Measurements from ENCODE around the gene CDC20B. TPM values are rescaled to one million over a fixed set of nuclear protein-coding genes. Genes with fewer than 3 reads are reported as not detected.
"Not testable (repeated sequence)": the region's sequence is repeated elsewhere in the genome, so short reads cannot be mapped to it uniquely, and the experiment has no call there.

Gene CDC20B
- polyA plus RNA-seq, 10 donors: 0.08 to 0.13 (median 0.10) TPM; not detected in 6

DNA sequence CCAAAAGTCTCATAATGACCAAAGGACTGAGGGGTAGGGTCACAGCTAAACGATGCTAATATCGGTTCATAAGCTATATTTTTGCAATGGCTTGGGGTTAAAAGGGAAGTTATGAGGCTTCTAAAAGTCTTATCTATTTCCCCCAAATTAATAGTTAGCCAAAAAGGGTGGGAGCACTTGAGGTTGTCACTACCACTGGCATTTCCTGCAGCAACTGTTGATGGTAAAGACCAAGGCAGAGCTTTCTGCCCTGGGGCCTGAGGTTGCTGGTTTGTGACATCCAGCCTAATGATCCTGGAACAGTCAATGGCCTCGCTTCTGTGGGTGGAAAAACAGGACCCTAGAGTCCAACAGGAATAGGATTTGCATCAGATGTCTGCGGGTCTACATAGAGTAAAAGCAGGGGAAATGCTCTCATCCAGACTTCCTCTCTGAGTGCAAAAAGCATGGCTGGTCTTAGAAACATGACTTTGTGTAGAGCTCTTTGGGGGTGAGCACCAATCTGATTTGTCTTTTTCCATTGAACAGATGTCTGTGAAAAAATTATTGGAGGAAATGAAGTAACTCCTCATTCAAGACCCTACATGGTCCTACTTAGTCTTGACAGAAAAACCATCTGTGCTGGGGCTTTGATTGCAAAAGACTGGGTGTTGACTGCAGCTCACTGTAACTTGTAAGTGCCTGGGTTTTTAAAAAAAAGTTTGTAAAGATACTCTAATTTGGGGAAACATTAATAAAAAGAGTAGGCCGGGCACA, 67.9 kb downstream of the CDC20B start:
- DNase-seq: no peak

DNA sequence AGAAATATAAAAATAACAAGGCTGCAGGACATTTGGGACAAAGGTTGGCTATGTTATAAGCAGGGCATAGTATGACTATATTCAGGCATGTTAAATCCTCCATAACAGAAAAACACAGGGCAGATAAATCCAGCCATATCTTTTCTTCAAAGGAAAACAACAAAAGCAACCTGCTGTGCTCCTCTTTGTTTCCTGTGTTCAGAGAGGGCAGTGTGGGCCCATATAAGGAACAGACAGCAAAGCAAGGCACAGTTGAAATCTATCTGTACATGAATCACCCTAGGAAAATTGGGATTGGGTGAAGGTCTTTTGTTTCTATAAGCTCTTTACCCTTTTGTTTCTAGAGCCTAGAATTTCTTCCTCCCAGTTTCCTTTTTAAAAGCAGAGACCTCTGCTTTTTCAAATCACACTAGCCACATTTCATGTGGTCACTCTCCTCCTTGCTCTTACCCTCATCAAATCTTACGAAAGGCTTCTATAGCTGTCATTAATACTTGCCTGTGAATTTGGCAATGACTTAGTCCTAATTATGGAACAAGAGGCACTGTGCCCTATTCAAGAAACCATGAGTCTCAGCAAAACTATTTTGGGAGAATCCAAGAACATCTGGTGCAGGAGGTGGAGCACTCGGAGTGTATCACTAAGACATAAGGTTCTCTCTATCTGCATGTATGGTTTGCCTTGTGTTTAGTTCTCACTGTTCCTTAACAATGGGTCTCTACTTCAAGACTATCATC, 68.8 kb downstream of the CDC20B start:
- DNase-seq: no peak

- DNase-seq: peak in 1 of 3 donors; percentile 3
Observed at GRCh38 chr5:55102348-55102747, 70.6 kb downstream of the CDC20B start, which contains the start of gene GZMA. Gene GZMA (plus strand): TSS chr5:55102646. CDS start chr5:55102683, 37 bp downstream.

DNA sequence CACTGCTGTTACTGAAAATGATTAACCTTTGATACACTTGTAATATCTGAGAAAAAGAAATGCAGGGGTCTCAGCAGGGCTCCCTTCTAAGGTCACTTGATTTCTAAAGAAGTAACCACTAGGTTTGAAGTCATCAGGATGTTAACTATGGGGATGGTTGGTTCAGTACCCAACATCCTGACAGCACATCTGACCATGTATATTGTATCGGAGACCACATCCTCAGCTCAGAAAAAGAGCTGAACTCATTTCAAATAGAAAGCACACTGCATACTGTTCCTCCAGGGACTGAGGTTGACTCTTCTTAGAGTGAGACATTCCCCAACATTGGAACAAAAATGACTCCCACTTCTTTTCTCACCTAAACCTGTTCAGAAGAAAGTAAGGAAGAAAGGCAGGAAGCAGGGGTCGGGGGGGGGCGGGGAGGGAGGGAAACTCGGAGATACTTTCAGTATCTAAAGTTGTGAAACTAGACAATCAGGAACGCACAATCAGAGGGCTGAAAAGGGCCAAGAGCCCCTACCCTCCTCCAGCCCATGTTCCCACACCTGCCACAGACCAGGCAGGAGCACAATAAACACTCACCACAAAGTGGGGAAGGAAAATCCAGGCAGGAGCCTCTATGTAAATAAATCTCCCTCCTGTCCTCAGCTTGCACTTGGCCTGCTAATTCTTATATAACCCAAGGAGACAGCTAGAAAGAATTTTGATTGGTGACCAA, 71.3 kb downstream of the CDC20B start:
- no peak for DNase-seq

DNA sequence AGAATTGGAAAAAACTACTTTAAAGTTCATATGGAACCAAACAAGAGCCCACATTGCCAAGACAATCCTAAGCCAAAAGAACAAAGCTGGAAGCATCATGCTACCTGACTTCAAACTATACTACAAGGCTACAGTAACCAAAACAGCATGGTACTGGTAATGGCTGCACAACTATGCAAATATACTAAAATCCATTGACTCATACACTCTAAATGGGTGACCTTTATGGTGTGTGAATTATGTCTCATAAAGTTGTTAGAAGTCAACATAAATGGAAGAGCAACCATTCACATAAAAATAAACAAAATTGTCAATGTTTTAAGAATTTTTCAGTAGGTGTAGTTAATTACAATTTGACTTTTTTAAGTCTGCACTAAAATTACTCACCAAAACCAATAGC, 71.8 kb downstream of the CDC20B start:
- DNase-seq: not testable (repeated sequence)

DNA sequence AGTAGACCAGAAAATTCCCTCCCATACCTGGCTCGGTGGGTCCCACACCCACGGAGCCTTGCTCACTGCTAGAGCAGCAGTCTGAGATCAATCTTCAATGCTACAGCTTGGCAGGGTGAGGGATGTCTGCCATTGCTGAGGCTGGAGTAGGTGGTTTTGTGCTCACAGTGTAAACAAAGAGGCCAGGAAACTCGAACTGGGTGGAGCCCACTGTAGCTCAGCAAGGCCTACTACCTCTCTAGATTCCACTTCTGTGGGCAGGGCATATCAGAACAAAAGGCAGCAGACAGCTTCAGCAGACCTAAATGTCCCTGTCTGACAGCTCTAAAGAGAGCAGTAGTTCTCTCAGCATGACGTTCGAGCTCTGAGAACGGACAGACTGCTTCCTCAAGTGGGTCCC, 76.1 kb downstream of the CDC20B start:
- no peak for DNase-seq

- no peak for DNase-seq
Observed at GRCh38 chr5:55096182-55096581, 76.8 kb downstream of the CDC20B start.

DNA sequence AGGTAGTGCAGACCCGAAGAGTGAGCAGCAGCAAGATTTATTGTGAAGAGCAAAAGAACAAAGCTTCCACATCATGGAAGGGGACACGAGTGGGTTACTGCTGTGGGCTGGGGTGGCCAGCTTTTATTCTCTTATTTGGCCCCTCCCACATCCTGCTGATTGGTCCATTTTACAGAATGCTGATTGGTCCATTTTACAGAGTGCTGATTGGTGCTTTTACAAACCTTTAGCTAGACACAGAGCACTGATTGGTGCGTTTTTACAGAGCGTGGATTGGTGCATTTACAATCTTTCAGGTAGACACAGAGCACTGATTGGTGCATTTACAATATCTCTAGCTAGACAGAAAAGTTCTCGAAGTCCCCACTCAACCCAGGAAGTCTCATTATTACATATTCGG, 82.0 kb downstream of the CDC20B start:
- not testable (repeated sequence) for DNase-seq

DNA sequence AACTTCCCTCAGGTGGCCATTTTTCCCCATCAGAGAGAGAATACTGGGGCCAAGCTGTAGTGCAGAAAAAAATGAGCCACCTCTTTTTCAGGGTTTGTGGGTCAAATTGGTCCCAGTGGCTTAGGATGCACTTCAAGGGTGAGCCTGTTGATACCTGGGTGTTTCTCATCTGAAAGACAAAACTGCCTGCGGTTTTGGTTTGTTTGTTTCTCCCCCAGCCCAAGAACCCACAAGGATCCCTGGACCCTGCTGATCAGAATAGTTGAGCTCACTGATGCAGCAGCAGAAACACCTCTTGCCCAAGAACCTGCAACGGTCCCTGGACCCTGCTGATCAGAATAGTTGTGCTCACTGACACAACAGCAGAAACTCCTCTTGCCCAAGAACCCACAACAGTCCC, 83.7 kb downstream of the CDC20B start:
- DNase-seq: not testable (repeated sequence)

DNA sequence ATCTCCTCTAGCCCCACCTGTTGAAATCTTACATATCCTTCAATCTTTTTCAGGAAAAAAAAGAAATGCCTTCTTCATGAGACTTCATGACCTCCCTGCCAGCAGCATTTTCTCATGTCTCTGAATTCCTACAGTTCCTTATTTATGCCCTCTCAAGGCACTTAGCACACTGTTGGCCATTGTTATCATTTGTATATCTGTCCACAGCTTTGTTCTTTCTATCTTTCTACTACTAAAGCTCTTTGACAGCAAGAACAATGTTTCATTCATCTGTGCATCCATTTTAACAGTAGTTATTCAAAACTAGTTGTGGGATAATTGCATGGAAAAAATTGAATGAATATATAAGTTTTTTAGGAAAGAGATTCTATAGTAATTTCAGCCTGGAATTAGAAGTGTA, 91.4 kb downstream of the CDC20B start:
- DNase-seq: no peak

- no peak for DNase-seq
Observed at GRCh38 chr5:55073211-55073610, 99.8 kb downstream of the CDC20B start.

- peak in 1 of 3 donors; percentile 3 for DNase-seq
Observed at GRCh38 chr5:55072666-55073065, 100.3 kb downstream of the CDC20B start.

GRCh38 chr5:55071413-55071812, 101.6 kb downstream of the CDC20B start:
- DNase-seq: no peak

DNA sequence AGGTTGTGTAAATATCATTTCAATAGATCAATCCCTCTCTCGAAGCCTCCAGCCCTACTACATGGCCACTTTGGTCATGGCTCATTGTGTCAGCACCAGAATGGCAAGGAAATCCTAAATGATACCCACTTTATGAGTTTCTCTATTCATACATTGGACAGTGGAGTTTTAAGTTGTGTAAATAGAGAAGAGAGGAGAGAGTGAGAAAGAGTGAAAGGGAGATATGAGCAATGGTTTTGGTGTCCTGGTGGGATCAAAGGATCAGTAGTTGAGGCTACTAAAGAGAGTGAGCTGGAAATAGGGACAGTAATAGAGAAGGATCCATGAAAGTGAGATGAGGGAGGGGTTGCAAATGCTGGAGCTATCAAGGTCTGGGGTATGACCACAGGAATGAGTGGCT, 102.0 kb downstream of the CDC20B start:
- DNase-seq: no peak

DNA sequence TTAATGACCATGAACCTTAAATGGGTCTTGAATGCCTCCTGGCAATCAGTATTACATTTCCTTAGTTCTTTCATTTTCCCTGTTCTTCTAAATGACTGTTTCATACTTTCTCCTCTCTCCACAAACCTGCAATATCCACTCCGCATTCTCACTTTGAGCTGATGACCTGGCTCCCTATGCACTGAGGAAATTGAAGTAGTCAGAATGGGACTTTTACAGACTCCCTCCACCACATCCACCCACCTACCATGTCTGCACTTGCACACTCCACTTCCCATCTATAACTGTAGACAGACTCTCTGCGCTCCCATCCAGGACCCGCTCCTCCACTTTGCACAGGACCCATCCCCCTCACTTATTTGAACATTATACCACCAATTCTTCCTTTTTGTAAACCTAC, 106.7 kb downstream of the CDC20B start:
- no peak for DNase-seq

DNA sequence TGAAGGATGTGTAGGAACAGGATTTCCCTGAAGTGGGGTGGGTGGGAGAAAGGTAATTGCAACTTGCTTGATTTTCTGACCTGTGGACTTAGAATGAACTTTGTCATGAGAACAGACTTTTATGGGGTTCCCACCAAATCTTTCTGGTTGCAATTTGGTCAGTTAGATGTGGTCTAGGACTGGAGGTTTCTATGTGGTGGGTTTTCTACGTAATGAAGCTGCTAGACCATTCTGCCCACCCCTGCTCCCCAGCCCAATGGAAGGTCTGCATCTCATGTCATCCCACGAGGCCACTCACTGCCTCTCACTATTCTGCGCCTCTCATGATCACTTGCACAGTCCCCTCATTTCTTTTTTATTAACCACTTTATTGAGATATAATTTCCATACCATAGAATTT, 108.5 kb downstream of the CDC20B start:
- DNase-seq: no peak

GRCh38 chr5:55063899-55064298, 109.1 kb downstream of the CDC20B start:
- no peak for DNase-seq

DNA sequence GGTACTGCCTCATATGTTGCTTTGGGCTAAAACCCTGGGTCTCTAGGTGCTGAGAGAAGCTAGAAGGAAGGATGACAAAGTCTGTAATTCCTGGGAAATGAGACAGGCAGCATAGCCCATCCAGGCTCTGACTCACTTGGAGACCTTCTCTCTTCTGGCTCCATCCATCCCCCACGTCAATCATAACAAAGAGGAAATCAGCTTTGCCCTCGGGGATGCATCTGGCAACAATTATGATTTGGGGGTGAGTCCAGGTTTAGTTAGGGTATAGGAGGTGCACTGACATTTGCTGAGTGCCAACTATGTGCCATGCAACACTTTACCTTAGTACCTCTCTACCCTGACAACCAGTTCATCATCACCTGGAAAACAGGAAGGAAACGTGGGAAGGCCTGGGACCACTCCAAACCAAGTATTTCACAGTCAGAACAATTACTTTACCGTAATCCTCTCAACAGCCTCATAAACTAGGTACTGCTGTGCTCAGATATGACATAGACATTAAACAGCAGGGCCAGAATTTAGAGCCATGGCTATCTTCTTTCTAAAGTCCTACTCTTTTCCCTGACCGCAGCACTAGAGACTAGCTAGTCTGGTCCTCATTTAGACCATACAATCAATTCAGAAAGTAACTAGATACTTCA, 109.6 kb downstream of the CDC20B start:
- DNase-seq: peak in 1 of 3 donors; percentile 26
